GM23338 (cell line): ENCODE data around the gene CATSPER3. TPM values are rescaled to one million over a fixed set of nuclear protein-coding genes. Genes with fewer than 3 reads are reported as not detected.

Experiments
- ATAC-seq: fragments of 200-7000 bp; cut with Tn5 transposase; 3 replicates; pipeline ENCODE4 v1.9.1; 2020
- DNase-seq: peaks from one replicate; pipeline ENCODE4 v3.0.0-alpha.2; 2015; ENCODE audit warnings: low spot score
- H2AFZ ChIP-seq: fragments of 200-600 bp; sonication (generic); 2 replicates; pipeline ENCODE4 v1.8.0; 2016; ENCODE audit warnings: antibody characterized with exemption, mild to moderate bottlenecking, moderate library complexity
- H3F3A ChIP-seq: fragments of 200-600 bp; sonication (generic); replicated peaks from 2 replicates; pipeline ENCODE4 v1.8.0; 2017; ENCODE audit warnings: antibody characterized with exemption, mixed run types, low read depth
- H3K27ac ChIP-seq: fragments of 200-600 bp; sonication (generic); 2 replicates; pipeline ENCODE4 v1.6.1; 2016; ENCODE audit warnings: low read depth
- H3K27me3 ChIP-seq: fragments of 200-600 bp; sonication (generic); 2 replicates; pipeline ENCODE4 v1.8.0; 2016; ENCODE audit warnings: mild to moderate bottlenecking, mixed run types, moderate library complexity; ENCODE audit not compliant: insufficient read depth
- H3K36me3 ChIP-seq: fragments of 200-600 bp; sonication (generic); 2 replicates; pipeline ENCODE4 v1.8.0; 2016; ENCODE audit warnings: mild to moderate bottlenecking; ENCODE audit not compliant: insufficient read depth
- H3K4me1 ChIP-seq: fragments of 200-600 bp; sonication (generic); 2 replicates; pipeline ENCODE4 v1.8.0; 2016; ENCODE audit warnings: mild to moderate bottlenecking, moderate library complexity; ENCODE audit not compliant: insufficient read depth
- H3K4me2 ChIP-seq: fragments of 200-600 bp; sonication (generic); 2 replicates; pipeline ENCODE4 v1.7.1; 2017; ENCODE audit warnings: mixed run types
- H3K4me3 ChIP-seq: fragments of 200-600 bp; sonication (generic); 2 replicates; pipeline ENCODE4 v1.6.1; 2016; ENCODE audit warnings: mixed run types
- H3K79me2 ChIP-seq: fragments of 200-600 bp; sonication (generic); replicated peaks from 2 replicates; pipeline ENCODE4 v1.8.0; 2017; ENCODE audit warnings: mild to moderate bottlenecking; ENCODE audit not compliant: insufficient read depth
- H3K9me2 ChIP-seq: fragments of 200-600 bp; sonication (generic); 2 replicates; pipeline ENCODE4 v1.8.0; 2017; ENCODE audit not compliant: insufficient read depth
- H4K20me1 ChIP-seq: fragments of 200-600 bp; sonication (generic); replicated peaks from 2 replicates; pipeline ENCODE4 v1.8.0; 2017; ENCODE audit warnings: mild to moderate bottlenecking; ENCODE audit not compliant: insufficient read depth
- H3K27ac Mint-ChIP-seq: 2 replicates; pipeline ENCODE4 v1.8.0; 2020; ENCODE audit warnings: inconsistent platforms, mild to moderate bottlenecking, moderate library complexity, mixed read lengths
- H3K27me3 Mint-ChIP-seq: 3 replicates; pipeline ENCODE4 v1.8.0; 2022; ENCODE audit warnings: low read depth, mild to moderate bottlenecking, moderate library complexity, mixed read lengths, inconsistent platforms; ENCODE audit not compliant: insufficient read depth, poor library complexity
- H3K36me3 Mint-ChIP-seq: 3 replicates; pipeline ENCODE4 v1.8.0; 2021; ENCODE audit warnings: low read depth, mild to moderate bottlenecking, inconsistent platforms, moderate library complexity, mixed read lengths
- H3K4me1 Mint-ChIP-seq: 3 replicates; pipeline ENCODE4 v1.8.0; 2020; ENCODE audit warnings: mild to moderate bottlenecking, inconsistent platforms, mixed read lengths
- H3K4me3 Mint-ChIP-seq: 3 replicates; pipeline ENCODE4 v1.8.0; 2021; ENCODE audit warnings: moderate library complexity, mild to moderate bottlenecking, inconsistent platforms, mixed read lengths
- H3K9me3 Mint-ChIP-seq: 3 replicates; pipeline ENCODE4 v1.8.0; 2020; ENCODE audit warnings: moderate library complexity, mild to moderate bottlenecking, inconsistent platforms, mixed read lengths
- CREB1 ChIP-seq: fragments of 250-450 bp; sonication (Bioruptor Pico); IDR thresholded peaks from 2 replicates; pipeline ENCODE4 v1.5.0; 2020; ENCODE audit warnings: low read depth, mild to moderate bottlenecking, moderate library complexity
- EZH2 ChIP-seq: fragments of 200-600 bp; sonication (generic); IDR thresholded peaks from one replicate; pipeline ENCODE4 v1.8.0; 2017; ENCODE audit warnings: antibody characterized with exemption, mild to moderate bottlenecking, low read depth; ENCODE audit not compliant: unreplicated experiment
- EZH2phosphoT487 ChIP-seq: fragments of 200-600 bp; sonication (generic); IDR thresholded peaks from one replicate; pipeline ENCODE4 v1.8.1; 2018; ENCODE audit warnings: antibody characterized with exemption; ENCODE audit not compliant: unreplicated experiment
- JUNB ChIP-seq: IDR thresholded peaks from one replicate; pipeline ENCODE4 v1.6.1; 2016; ENCODE audit warnings: antibody characterized with exemption; ENCODE audit not compliant: unreplicated experiment
- NANOG ChIP-seq: IDR thresholded peaks from 2 replicates; pipeline ENCODE4 v1.6.1; 2016; ENCODE audit warnings: antibody characterized with exemption, borderline replicate concordance
- POLR2AphosphoS5 ChIP-seq: IDR thresholded peaks from 2 replicates; pipeline ENCODE4 v1.6.1; 2016; ENCODE audit warnings: antibody characterized with exemption, low read depth
- STAT1 ChIP-seq: IDR thresholded peaks from one replicate; pipeline ENCODE4 v1.6.1; 2016; ENCODE audit warnings: antibody characterized with exemption; ENCODE audit not compliant: unreplicated experiment
- ZNF331 ChIP-seq: fragments of 250-450 bp; sonication (Bioruptor Pico); IDR thresholded peaks from 2 replicates; pipeline ENCODE4 v1.5.0; 2020; ENCODE audit warnings: low read depth, mild to moderate bottlenecking, moderate library complexity
- polyA plus RNA-seq: library from polyadenylated mRNA; unstranded; fragments of >200 nt; fragmentation: Nextera tagmentation; extraction: Ambion mirVana; gene quantifications from 2 replicates; pipeline ENCODE4 v1.2.1, GENCODE V29; 2016
- total RNA-seq: library from RNA; depleted of rRNA; stranded (reverse); fragments of >200 nt; shearing (Covaris generic); gene quantifications from 2 replicates; pipeline ENCODE4 v1.2.3, GENCODE V29; 2014
- TF ChIP-seq, protein P1 (sequence below): IDR thresholded peaks from one replicate; pipeline ENCODE4 v1.6.1; 2018; ENCODE audit warnings: antibody characterized with exemption; ENCODE audit not compliant: unreplicated experiment
- TF ChIP-seq, protein P2 (sequence below), 2 experiments: fragments of 200-600 bp in 1 of 2; sonication (generic) in 1 of 2; conservative IDR thresholded peaks; 2 replicates each; pipeline versions ENCODE4 v1.5.1 to v1.6.1; 2016 to 2017; ENCODE audit warnings: antibody characterized with exemption in 2 of 2, low read depth in 2 of 2, mild to moderate bottlenecking in 2 of 2, moderate library complexity in 1 of 2
- TF ChIP-seq, protein P3 (sequence below): IDR thresholded peaks from 2 replicates; pipeline ENCODE4 v1.6.1; 2016; ENCODE audit warnings: antibody characterized with exemption
- TF ChIP-seq, protein P4 (sequence below): fragments of 250-450 bp; sonication (Bioruptor Pico); IDR thresholded peaks from 2 replicates; pipeline ENCODE4 v1.5.0; 2020; ENCODE audit warnings: mild to moderate bottlenecking, moderate library complexity

CATSPER3 gene
- total and polyA plus RNA-seq, 2 experiments from 2014 or later = 0.19 TPM; not detected in 1

DNA sequence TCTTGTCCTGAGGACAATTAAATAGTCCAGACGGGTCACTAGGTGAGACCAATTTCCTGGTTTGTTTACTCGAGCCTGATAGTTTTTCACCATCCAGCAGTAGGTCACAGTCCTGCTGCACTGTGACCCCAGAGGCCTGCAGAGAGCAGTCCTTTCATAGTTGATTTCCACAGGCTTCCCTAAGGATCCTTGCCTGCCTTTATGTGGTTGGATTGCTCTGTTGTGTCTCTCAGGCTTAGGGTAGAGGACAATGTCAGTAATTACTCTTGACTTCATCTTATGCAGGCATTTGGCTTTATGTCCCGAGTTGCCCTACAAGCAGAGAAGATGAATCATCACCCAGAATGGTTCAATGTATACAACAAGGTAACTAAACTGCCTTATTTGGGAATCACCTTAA lies 9.0 kb upstream of the CATSPER3 start:
- Histone ChIP-seq H3K36me3 (peaks cover 3% of the 10 kb centered on the region; the same call in 1 of the 2 replicates), H3K4me3 (no peak overlapping the region), H4K20me1 (no peaks in the 10 kb centered on the region), H3K27ac (no peak overlapping the region), H3K9me2 (no peaks in the 10 kb centered on the region), H3K4me1 (no peaks in the 10 kb centered on the region; the same call in 1 of the 2 replicates), H3K79me2 (no peaks in the 10 kb centered on the region), H3K4me2 (no peak overlapping the region), H2AFZ (no peak overlapping the region), H3F3A (no peaks in the 10 kb centered on the region), H3K27me3 (no peaks in the 10 kb centered on the region)
- Mint-ChIP-seq H3K9me3 (peaks cover 8% of the 10 kb centered on the region), H3K4me1 (peaks cover 11% of the 10 kb centered on the region), H3K27me3 (no peaks in the 10 kb centered on the region), H3K27ac (no peak overlapping the region; the same call in 1 of the 2 replicates), H3K4me3 (no peak overlapping the region), H3K36me3 (peaks cover 14% of the 10 kb centered on the region; the same call in 2 of the 3 replicates)
- ATAC-seq (peak; percentile 100), DNase-seq (peak; percentile 33)
- no peak for TF ChIP-seq STAT1
- TF ChIP-seq, protein P1, sequence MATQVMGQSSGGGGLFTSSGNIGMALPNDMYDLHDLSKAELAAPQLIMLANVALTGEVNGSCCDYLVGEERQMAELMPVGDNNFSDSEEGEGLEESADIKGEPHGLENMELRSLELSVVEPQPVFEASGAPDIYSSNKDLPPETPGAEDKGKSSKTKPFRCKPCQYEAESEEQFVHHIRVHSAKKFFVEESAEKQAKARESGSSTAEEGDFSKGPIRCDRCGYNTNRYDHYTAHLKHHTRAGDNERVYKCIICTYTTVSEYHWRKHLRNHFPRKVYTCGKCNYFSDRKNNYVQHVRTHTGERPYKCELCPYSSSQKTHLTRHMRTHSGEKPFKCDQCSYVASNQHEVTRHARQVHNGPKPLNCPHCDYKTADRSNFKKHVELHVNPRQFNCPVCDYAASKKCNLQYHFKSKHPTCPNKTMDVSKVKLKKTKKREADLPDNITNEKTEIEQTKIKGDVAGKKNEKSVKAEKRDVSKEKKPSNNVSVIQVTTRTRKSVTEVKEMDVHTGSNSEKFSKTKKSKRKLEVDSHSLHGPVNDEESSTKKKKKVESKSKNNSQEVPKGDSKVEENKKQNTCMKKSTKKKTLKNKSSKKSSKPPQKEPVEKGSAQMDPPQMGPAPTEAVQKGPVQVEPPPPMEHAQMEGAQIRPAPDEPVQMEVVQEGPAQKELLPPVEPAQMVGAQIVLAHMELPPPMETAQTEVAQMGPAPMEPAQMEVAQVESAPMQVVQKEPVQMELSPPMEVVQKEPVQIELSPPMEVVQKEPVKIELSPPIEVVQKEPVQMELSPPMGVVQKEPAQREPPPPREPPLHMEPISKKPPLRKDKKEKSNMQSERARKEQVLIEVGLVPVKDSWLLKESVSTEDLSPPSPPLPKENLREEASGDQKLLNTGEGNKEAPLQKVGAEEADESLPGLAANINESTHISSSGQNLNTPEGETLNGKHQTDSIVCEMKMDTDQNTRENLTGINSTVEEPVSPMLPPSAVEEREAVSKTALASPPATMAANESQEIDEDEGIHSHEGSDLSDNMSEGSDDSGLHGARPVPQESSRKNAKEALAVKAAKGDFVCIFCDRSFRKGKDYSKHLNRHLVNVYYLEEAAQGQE = no peak
- TF ChIP-seq NANOG = no peak
- no peak for TF ChIP-seq CREB1 (CRISPR knock-in tag)
- TF ChIP-seq, protein P2, sequence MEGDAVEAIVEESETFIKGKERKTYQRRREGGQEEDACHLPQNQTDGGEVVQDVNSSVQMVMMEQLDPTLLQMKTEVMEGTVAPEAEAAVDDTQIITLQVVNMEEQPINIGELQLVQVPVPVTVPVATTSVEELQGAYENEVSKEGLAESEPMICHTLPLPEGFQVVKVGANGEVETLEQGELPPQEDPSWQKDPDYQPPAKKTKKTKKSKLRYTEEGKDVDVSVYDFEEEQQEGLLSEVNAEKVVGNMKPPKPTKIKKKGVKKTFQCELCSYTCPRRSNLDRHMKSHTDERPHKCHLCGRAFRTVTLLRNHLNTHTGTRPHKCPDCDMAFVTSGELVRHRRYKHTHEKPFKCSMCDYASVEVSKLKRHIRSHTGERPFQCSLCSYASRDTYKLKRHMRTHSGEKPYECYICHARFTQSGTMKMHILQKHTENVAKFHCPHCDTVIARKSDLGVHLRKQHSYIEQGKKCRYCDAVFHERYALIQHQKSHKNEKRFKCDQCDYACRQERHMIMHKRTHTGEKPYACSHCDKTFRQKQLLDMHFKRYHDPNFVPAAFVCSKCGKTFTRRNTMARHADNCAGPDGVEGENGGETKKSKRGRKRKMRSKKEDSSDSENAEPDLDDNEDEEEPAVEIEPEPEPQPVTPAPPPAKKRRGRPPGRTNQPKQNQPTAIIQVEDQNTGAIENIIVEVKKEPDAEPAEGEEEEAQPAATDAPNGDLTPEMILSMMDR (conservative IDR thresholded peaks at IDR 0.05; ENCODE audit: low read depth in 2 of 2) = 0 out of 4 replicates have a peak, but pooled peaks of 1 of the 2 experiments have one; percentile 12
- TF ChIP-seq EZH2 = no peak
- TF ChIP-seq, protein P3, sequence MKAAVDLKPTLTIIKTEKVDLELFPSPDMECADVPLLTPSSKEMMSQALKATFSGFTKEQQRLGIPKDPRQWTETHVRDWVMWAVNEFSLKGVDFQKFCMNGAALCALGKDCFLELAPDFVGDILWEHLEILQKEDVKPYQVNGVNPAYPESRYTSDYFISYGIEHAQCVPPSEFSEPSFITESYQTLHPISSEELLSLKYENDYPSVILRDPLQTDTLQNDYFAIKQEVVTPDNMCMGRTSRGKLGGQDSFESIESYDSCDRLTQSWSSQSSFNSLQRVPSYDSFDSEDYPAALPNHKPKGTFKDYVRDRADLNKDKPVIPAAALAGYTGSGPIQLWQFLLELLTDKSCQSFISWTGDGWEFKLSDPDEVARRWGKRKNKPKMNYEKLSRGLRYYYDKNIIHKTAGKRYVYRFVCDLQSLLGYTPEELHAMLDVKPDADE = no peak
- TF ChIP-seq ZNF331 = no peak
- TF ChIP-seq POLR2AphosphoS5 = no peak
- TF ChIP-seq, protein P4, sequence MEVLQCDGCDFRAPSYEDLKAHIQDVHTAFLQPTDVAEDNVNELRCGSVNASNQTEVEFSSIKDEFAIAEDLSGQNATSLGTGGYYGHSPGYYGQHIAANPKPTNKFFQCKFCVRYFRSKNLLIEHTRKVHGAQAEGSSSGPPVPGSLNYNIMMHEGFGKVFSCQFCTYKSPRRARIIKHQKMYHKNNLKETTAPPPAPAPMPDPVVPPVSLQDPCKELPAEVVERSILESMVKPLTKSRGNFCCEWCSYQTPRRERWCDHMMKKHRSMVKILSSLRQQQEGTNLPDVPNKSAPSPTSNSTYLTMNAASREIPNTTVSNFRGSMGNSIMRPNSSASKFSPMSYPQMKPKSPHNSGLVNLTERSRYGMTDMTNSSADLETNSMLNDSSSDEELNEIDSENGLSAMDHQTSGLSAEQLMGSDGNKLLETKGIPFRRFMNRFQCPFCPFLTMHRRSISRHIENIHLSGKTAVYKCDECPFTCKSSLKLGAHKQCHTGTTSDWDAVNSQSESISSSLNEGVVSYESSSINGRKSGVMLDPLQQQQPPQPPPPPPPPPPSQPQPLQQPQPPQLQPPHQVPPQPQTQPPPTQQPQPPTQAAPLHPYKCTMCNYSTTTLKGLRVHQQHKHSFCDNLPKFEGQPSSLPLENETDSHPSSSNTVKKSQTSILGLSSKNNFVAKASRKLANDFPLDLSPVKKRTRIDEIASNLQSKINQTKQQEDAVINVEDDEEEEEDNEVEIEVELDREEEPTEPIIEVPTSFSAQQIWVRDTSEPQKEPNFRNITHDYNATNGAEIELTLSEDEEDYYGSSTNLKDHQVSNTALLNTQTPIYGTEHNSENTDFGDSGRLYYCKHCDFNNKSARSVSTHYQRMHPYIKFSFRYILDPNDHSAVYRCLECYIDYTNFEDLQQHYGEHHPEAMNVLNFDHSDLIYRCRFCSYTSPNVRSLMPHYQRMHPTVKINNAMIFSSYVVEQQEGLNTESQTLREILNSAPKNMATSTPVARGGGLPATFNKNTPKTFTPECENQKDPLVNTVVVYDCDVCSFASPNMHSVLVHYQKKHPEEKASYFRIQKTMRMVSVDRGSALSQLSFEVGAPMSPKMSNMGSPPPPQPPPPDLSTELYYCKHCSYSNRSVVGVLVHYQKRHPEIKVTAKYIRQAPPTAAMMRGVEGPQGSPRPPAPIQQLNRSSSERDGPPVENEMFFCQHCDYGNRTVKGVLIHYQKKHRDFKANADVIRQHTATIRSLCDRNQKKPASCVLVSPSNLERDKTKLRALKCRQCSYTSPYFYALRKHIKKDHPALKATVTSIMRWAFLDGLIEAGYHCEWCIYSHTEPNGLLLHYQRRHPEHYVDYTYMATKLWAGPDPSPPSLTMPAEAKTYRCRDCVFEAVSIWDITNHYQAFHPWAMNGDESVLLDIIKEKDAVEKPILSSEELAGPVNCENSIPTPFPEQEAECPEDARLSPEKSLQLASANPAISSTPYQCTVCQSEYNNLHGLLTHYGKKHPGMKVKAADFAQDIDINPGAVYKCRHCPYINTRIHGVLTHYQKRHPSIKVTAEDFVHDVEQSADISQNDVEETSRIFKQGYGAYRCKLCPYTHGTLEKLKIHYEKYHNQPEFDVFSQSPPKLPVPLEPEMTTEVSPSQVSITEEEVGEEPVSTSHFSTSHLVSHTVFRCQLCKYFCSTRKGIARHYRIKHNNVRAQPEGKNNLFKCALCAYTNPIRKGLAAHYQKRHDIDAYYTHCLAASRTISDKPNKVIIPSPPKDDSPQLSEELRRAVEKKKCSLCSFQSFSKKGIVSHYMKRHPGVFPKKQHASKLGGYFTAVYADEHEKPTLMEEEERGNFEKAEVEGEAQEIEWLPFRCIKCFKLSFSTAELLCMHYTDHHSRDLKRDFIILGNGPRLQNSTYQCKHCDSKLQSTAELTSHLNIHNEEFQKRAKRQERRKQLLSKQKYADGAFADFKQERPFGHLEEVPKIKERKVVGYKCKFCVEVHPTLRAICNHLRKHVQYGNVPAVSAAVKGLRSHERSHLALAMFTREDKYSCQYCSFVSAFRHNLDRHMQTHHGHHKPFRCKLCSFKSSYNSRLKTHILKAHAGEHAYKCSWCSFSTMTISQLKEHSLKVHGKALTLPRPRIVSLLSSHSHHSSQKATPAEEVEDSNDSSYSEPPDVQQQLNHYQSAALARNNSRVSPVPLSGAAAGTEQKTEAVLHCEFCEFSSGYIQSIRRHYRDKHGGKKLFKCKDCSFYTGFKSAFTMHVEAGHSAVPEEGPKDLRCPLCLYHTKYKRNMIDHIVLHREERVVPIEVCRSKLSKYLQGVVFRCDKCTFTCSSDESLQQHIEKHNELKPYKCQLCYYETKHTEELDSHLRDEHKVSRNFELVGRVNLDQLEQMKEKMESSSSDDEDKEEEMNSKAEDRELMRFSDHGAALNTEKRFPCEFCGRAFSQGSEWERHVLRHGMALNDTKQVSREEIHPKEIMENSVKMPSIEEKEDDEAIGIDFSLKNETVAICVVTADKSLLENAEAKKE (CRISPR knock-in tag) = peak; percentile 73; the same call in 1 of the 2 replicates
- TF ChIP-seq EZH2phosphoT487 = no peak
- no peak for TF ChIP-seq JUNB
